Endometrial microvascular endothelial cells (primary cell): ENCODE measurements around the gene XYLT1. TPM values are rescaled to one million over a fixed set of nuclear protein-coding genes. Genes with fewer than 3 reads are reported as not detected.

Experiments
- in situ Hi-C: cut with HindIII; loops from 2 replicates; pipeline ENCODE4 v1.10.0; 2017; ENCODE audit warnings: low sequenced_read_pairs, low pct_unique_long_range_greater_than_20kb; ENCODE audit errors: inconsistent ontology term
- total RNA-seq: library from RNA; depleted of rRNA; stranded (reverse); fragments of >200 nt; gene quantifications from one replicate; pipeline ENCODE4 v1.2.3, GENCODE V29; 2015; ENCODE audit errors: inconsistent ontology term

Gene XYLT1
- total RNA-seq, 1 donor from 2014 or later: 0.09 TPM

- in situ Hi-C loops: no loop called here
These were observed 265.2 kb downstream of the XYLT1 start for GRCh38 chr16:17205279-17206211.

GRCh38 chr16:17204644-17205043 lies 266.1 kb downstream of the XYLT1 start:
- in situ Hi-C loops: no loop called here

- in situ Hi-C loops: no loop called here
These were observed 266.6 kb downstream of the XYLT1 start for GRCh38 chr16:17204206-17204605.

- in situ Hi-C loops: no loop called here
These were observed 267.3 kb downstream of the XYLT1 start for GRCh38 chr16:17203424-17203823.

- in situ Hi-C loops: no loop called here
These were observed 271.6 kb downstream of the XYLT1 start for GRCh38 chr16:17199135-17199534.

- in situ Hi-C loops: no loop called here
These were observed 274.2 kb downstream of the XYLT1 start for GRCh38 chr16:17196526-17196925.

- in situ Hi-C loops: no loop called here
These were observed 276.5 kb downstream of the XYLT1 start for GRCh38 chr16:17194190-17194780.

GRCh38 chr16:17193566-17194100 lies 277.1 kb downstream of the XYLT1 start:
- in situ Hi-C loops: no loop called here

GRCh38 chr16:17184026-17184425 lies 286.7 kb downstream of the XYLT1 start:
- in situ Hi-C loops: no loop called here

GRCh38 chr16:17177959-17178905 lies 292.5 kb downstream of the XYLT1 start:
- in situ Hi-C loops: no loop called here

- in situ Hi-C loops: no loop called here
These were observed 293.4 kb downstream of the XYLT1 start for GRCh38 chr16:17177242-17177958.

- in situ Hi-C loops: no loop called here
These were observed 294.6 kb downstream of the XYLT1 start for GRCh38 chr16:17176199-17176598.

- in situ Hi-C loops: no loop called here
These were observed 297.5 kb downstream of the XYLT1 start for GRCh38 chr16:17173281-17173680.

- in situ Hi-C loops: no loop called here
These were observed 299.3 kb downstream of the XYLT1 start for GRCh38 chr16:17171250-17172143.

GRCh38 chr16:17170435-17170834 lies 300.3 kb downstream of the XYLT1 start:
- in situ Hi-C loops: no loop called here

GRCh38 chr16:17168181-17168580 lies 302.6 kb downstream of the XYLT1 start:
- in situ Hi-C loops: no loop called here

GRCh38 chr16:17166095-17166494 lies 304.7 kb downstream of the XYLT1 start:
- in situ Hi-C loops: no loop called here
